GM19395 (cell line): ENCODE results near the gene RUNX1.
"Not testable (repeated sequence)": the region's sequence is repeated elsewhere in the genome, so short reads cannot be mapped to it uniquely, and the experiment has no call there.

Experiments used
- ATAC-seq: cut with Tn5 transposase; IDR thresholded peaks from one replicate; pipeline ENCODE4 v1.9.1; 2021; ENCODE audit warnings: mild to moderate bottlenecking, moderate library complexity; ENCODE audit not compliant: unreplicated experiment

Gene RUNX1

GRCh38 chr21:34994766-34995631 is 54.1 kb downstream of the RUNX1 start:
- no peak for ATAC-seq

- not testable (repeated sequence) for ATAC-seq
Measured at GRCh38 chr21:34993521-34993921, 55.6 kb downstream of the RUNX1 start.

GRCh38 chr21:34992736-34993398 is 56.2 kb downstream of the RUNX1 start:
- no peak for ATAC-seq

GRCh38 chr21:34992180-34992579 is 56.9 kb downstream of the RUNX1 start:
- ATAC-seq: no peak

- no peak for ATAC-seq
Measured at GRCh38 chr21:34991366-34991957, 57.6 kb downstream of the RUNX1 start.

GRCh38 chr21:34990842-34991241 is 58.3 kb downstream of the RUNX1 start:
- ATAC-seq: no peak

- ATAC-seq: no peak
Measured at GRCh38 chr21:34989337-34990151, 59.6 kb downstream of the RUNX1 start.

GRCh38 chr21:34988625-34989024 is 60.5 kb downstream of the RUNX1 start:
- no peak for ATAC-seq

- ATAC-seq: no peak
Measured at GRCh38 chr21:34988139-34988538, 61.0 kb downstream of the RUNX1 start.

GRCh38 chr21:34987501-34988072 is 61.5 kb downstream of the RUNX1 start:
- no peak for ATAC-seq

GRCh38 chr21:34986561-34987500 is 62.3 kb downstream of the RUNX1 start:
- peak; percentile 63 for ATAC-seq

GRCh38 chr21:34984356-34985058 is 64.6 kb downstream of the RUNX1 start:
- ATAC-seq: no peak

- no peak for ATAC-seq
Measured at GRCh38 chr21:34983680-34984086, 65.4 kb downstream of the RUNX1 start.

- no peak for ATAC-seq
Measured at GRCh38 chr21:34981791-34982190, 67.3 kb downstream of the RUNX1 start.

- no peak for ATAC-seq
Measured at GRCh38 chr21:34980423-34981115, 68.5 kb downstream of the RUNX1 start.

GRCh38 chr21:34979383-34979782 is 69.7 kb downstream of the RUNX1 start:
- no peak for ATAC-seq

GRCh38 chr21:34977333-34977732 is 71.8 kb downstream of the RUNX1 start:
- ATAC-seq: no peak
